Uterus (tissue), 2 donors: Measurements from ENCODE around the gene ARVCF.

Source experiments
- CTCF ChIP-seq, 4 experiments: fragments of 200-600 bp in 2 of 4; fragments of 450-650 bp in 2 of 4; sonication (generic) in 2 of 4; IDR thresholded peaks; one replicate each; pipeline ENCODE4 v1.5.1; 2016 to 2019; ENCODE audit warnings: antibody characterized with exemption in 4 of 4, mild to moderate bottlenecking in 2 of 4, moderate library complexity in 1 of 4
- POLR2A ChIP-seq, 2 donors: fragments of 450-650 bp; IDR thresholded peaks; one replicate each; pipeline ENCODE4 v1.6.1; 2016; ENCODE audit warnings: antibody characterized with exemption in 2 of 2, mild to moderate bottlenecking in 1 of 2, moderate library complexity in 1 of 2

DNA sequence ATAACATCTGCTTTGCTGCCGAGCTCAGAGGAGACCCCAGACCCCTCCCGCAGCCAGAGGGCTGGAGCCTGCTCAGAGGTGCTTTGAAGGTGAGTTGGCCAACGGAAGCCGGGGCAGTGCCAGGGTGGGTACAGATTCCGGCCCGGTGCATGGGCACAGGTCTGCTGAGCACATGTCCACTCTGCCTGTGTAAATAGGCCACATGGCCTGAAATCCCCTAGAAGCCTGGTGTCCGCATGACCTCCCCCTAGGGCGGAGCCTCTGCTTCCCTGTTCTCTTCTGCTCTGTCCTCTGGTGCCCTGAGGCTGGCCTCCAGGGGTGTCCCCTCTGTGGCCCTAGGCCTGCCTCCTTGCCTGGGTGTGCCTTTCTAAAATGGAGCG is 55.4 kb downstream of the ARVCF start:
- no peak for TF ChIP-seq POLR2A (IDR thresholded peaks at IDR 0.05)
- TF ChIP-seq CTCF (IDR thresholded peaks at IDR 0.05), result no peak
